Stimulated activated CD4-positive, alpha-beta T cell treated with anti-CD3 and anti-CD28 coated beads, Interleukin-1b, Interleukin-23, amount 100 ng/mL, for 24 hours (primary cell): ENCODE results near the gene COG5.
A peak's percentile ranks its signal among the peaks of the same experiment; 100 is the strongest.
"Not testable (repeated sequence)": the region's sequence is repeated elsewhere in the genome, so short reads cannot be mapped to it uniquely, and the experiment has no call there.

Source experiments
- DNase-seq, 4 experiments: peaks; one replicate each; pipeline ENCODE4 v3.0.0-alpha.2; 2020; ENCODE audit warnings: low read depth in 4 of 4, low spot score in 1 of 4

Gene COG5

GRCh38 chr7:107580716-107581383 is 17.1 kb upstream of the COG5 start:
- no peak for DNase-seq

- peak; percentile 28 to 58 (median 48) for DNase-seq
Measured at GRCh38 chr7:107579885-107580715, 16.4 kb upstream of the COG5 start, which contains the start of gene BCAP29. Gene BCAP29, plus strand, starts transcription at chr7:107580246. Its CDS starts 527 bp downstream, at chr7:107580773.

DNA sequence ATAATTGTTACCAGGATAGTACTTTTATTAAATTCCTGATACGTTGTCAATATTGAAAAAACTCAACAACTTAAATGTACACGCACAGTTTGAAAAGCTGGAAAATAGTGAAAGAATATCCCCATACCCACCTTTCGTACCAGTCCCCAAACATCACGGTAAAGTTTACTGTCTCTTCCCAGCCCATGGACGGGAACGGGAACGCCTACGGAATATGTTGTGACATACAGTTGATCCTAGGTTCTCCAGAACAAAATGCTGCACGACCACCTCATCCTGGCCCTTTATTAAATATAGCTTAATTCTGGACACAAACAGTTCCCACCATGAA is 15.8 kb upstream of the COG5 start:
- no peak for DNase-seq

- DNase-seq: no peak
Measured at GRCh38 chr7:107573537-107573936, 9.8 kb upstream of the COG5 start.

GRCh38 chr7:107570298-107570697 is 6.6 kb upstream of the COG5 start:
- DNase-seq: no peak

GRCh38 chr7:107564553-107565298 is 1.0 kb upstream of the COG5 start:
- DNase-seq: no peak

GRCh38 chr7:107563081-107563774 is 492 bp downstream of the COG5 start:
- peak in 1 of 4 experiments; percentile 23 for DNase-seq

DNA sequence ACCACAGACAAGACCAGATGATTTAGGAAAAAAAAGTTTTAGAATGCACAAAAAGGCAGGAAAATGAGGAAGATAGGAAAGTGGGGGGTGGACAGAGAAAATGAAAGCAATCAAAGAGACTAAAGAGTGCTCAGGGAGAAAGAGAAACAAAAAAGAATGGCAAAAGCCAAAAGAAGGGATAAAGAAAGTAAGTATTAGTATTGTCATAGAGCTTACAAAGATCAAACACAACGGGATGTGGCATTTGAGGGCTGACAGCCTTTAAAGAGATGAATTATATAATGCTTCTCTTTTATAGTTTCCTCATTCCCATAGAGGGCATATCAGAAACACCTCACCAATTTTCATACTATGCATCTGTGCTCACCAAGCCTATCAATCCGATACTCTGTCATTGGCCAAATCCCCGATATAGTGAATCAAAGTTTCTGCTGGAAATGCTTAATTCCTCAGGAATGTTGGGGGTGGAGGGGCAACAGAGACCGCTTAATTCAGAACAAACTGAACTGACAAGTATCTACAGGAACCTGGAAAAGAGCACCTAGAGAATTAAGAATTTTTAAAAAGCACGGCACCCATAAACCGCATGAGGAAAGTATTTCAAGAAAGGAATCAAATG is 2.7 kb downstream of the COG5 start:
- DNase-seq: no peak

DNA sequence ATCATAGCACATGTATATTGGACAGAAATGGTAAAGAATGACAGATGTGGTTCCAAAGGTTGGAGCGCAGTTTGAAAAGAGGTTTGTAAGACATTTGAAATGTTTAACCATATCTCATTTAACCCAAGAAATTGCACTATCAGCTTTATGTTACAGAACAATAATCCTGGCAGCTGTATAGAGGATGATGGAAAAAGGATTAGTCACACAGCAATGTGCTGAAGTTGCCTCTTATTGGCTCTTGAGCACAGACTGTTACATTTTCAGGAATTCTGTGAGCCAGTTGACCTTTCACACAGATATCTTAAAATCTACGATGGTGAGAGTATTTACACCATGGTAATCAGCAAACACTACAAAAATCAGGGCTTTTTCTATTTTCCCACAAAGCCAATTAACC is 3.9 kb downstream of the COG5 start:
- DNase-seq: no peak

GRCh38 chr7:107555893-107556292 is 7.8 kb downstream of the COG5 start:
- DNase-seq: no peak

GRCh38 chr7:107551936-107552335 is 11.8 kb downstream of the COG5 start:
- no peak for DNase-seq

DNA sequence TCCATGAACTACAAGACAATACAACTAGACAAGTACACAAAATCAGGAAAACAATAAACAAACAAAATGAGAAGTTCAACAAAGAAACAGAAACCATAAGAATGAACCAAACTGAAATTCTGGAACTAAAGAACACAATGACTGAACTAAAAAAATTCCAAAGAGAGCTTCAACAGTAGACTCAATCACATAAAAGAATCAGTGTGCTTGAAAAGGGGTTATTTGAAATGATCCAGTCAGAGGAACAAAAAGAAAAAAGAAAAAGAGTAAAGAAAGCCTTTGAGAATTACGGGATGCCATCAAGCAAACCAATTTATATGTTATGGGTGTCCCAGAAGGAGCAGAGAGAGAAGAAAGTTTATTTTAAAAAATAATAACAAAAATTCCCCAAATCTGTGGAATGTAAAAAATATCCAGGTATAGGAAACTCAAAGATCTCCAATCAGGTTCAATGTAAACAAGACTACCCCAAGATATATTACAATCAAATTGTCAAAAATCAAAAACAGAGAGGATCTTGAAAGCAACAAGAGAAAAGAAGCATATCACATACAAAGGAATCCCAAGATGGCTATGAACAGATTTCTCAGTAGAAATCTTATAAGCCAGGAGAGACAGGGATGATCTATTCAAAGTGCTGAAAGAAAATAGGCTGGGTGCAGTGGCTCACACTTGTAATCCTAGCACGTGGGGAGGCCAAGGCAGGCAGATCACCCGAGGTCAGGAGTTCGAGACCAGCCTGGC is 18.7 kb downstream of the COG5 start:
- no peak for DNase-seq

- DNase-seq: no peak
Measured at GRCh38 chr7:107543338-107543993, 20.3 kb downstream of the COG5 start.

GRCh38 chr7:107538001-107538400 is 25.7 kb downstream of the COG5 start:
- no peak for DNase-seq

- not testable (repeated sequence) for DNase-seq
Measured at GRCh38 chr7:107537228-107537627, 26.5 kb downstream of the COG5 start.

GRCh38 chr7:107534139-107534538 is 29.6 kb downstream of the COG5 start:
- no peak for DNase-seq

GRCh38 chr7:107530751-107531150 is 33.0 kb downstream of the COG5 start:
- no peak for DNase-seq

- no peak for DNase-seq
Measured at GRCh38 chr7:107528461-107528860, 35.3 kb downstream of the COG5 start.

- DNase-seq: no peak
Measured at GRCh38 chr7:107527196-107527595, 36.5 kb downstream of the COG5 start.

- no peak for DNase-seq
Measured at GRCh38 chr7:107526672-107527071, 37.0 kb downstream of the COG5 start.
